Gastrocnemius medialis (tissue), 4 donors: ENCODE results near the gene CENPU. TPM values are rescaled to one million over a fixed set of nuclear protein-coding genes. Genes with fewer than 3 reads are reported as not detected.

Experiments
- ATAC-seq, 2 donors: fragments of 150-250 bp; one replicate each; pipeline ENCODE4 v1.9.1; 2016
- DNase-seq, 2 donors: peaks; one replicate each; pipeline ENCODE4 v3.0.0-alpha.2; 2019
- H3K27ac ChIP-seq, 4 donors: fragments of 200-600 bp; sonication (generic); 1 replicate in 1 of 4; 2 replicates in 3 of 4; pipeline ENCODE4 v1.5.1; 2016 to 2018; ENCODE audit warnings: mild to moderate bottlenecking in 2 of 4, moderate library complexity in 1 of 4
- H3K27me3 ChIP-seq, 3 donors: fragments of 200-600 bp; sonication (generic) in 2 of 3; 1 replicate in 1 of 3; 2 replicates in 2 of 3; pipeline versions ENCODE4 v1.5.1 to v1.6.0; 2016 to 2019; ENCODE audit warnings: mild to moderate bottlenecking in 1 of 3, moderate library complexity in 1 of 3
- H3K36me3 ChIP-seq, 2 donors: fragments of 200-600 bp; sonication (generic) in 1 of 2; one replicate each; pipeline ENCODE4 v1.5.1; 2017 to 2018
- H3K4me1 ChIP-seq, 2 donors: fragments of 200-600 bp; sonication (generic) in 1 of 2; one replicate each; pipeline ENCODE4 v1.5.1; 2016 to 2017; ENCODE audit warnings: mild to moderate bottlenecking in 2 of 2
- H3K4me3 ChIP-seq, 4 donors: fragments of 200-600 bp; sonication (generic) in 3 of 4; 1 replicate in 1 of 4; 2 replicates in 3 of 4; pipeline ENCODE4 v1.5.1; 2016 to 2019; ENCODE audit warnings: mild to moderate bottlenecking in 2 of 4
- H3K9me3 ChIP-seq, 3 donors: fragments of 200-600 bp; sonication (generic) in 2 of 3; 1 replicate in 1 of 3; 2 replicates in 2 of 3; pipeline ENCODE4 v1.5.1; 2016 to 2019
- CTCF ChIP-seq, 5 experiments: fragments of 450-650 bp in 3 of 5; fragments of 200-600 bp in 2 of 5; sonication (generic) in 2 of 5; IDR thresholded peaks in 4 of 5; conservative IDR thresholded peaks in 1 of 5; 1 replicate in 4 of 5; 2 replicates in 1 of 5; pipeline ENCODE4 v1.5.1; 2016 to 2019; ENCODE audit warnings: antibody characterized with exemption in 5 of 5, mild to moderate bottlenecking in 3 of 5, moderate library complexity in 3 of 5
- POLR2A ChIP-seq, 2 donors: fragments of 450-650 bp; IDR thresholded peaks; one replicate each; pipeline ENCODE4 v1.6.1; 2017; ENCODE audit warnings: antibody characterized with exemption in 2 of 2, mild to moderate bottlenecking in 2 of 2, moderate library complexity in 2 of 2
- in situ Hi-C, 4 donors: fragments of 200-750 bp; cut with MboI; loops; one replicate each; pipeline versions ENCODE4 v1.15.0 to v1.8.0; 2017; ENCODE audit warnings: low sequenced_read_pairs in 4 of 4
- intact Hi-C: fragments of 100-400 bp; cut with DNase I; formaldehyde crosslinking; loops from one replicate; pipeline ENCODE4 v1.15.1; 2023; ENCODE audit warnings: low total_unique reads
- total RNA-seq, 4 donors: library from RNA; depleted of rRNA; stranded (reverse); fragments of >200 nt; gene quantifications; one replicate each; pipeline versions ENCODE4 v1.1.0 to v1.2.3, GENCODE V29; 2016

CENPU gene
- total RNA-seq, 4 donors from 2014 or later, result 0.75 to 2.7 (median 2.2) TPM; not detected in 1

DNA sequence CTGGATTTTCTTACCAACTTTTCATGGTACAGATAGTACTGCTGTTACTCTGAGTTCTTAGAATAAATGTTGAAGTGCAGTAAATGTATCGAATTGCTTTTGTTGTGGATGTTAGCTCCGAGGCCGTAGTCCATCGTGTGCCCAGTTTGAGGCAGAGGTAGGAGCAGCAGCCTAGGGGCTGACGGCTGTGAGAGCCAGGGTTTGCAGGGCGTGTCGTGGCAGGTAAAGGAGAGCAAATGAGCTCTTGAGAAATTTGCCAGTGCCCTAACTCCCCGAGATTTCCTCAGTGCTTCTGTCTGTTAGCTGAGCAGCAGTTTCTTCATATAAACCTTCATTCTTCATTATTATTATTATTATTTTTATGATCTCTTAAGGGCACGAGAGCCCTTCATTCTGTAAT, 62.8 kb downstream of the CENPU start:
- H3K27ac ChIP-seq, result no peak overlapping the region
- intact Hi-C loops (no loop called here), in situ Hi-C loops (no loop called here)
- no peak for TF ChIP-seq POLR2A (IDR thresholded peaks at IDR 0.05)
- no peak for TF ChIP-seq CTCF (IDR thresholded peaks at IDR 0.05 in 4 of 5, conservative IDR thresholded peaks at IDR 0.05 in 1 of 5)
- no peak for DNase-seq
- H3K27me3 ChIP-seq, result no peaks in the 10 kb centered on the region
- ATAC-seq, result no peak
- no peak overlapping the region for H3K4me3 ChIP-seq
- H3K9me3 ChIP-seq, result no peaks in the 10 kb centered on the region
- H3K4me1 ChIP-seq, result no peaks in the 10 kb centered on the region
- H3K36me3 ChIP-seq, result peaks cover 0 to 25% of the 10 kb centered on the region in 2 donors

DNA sequence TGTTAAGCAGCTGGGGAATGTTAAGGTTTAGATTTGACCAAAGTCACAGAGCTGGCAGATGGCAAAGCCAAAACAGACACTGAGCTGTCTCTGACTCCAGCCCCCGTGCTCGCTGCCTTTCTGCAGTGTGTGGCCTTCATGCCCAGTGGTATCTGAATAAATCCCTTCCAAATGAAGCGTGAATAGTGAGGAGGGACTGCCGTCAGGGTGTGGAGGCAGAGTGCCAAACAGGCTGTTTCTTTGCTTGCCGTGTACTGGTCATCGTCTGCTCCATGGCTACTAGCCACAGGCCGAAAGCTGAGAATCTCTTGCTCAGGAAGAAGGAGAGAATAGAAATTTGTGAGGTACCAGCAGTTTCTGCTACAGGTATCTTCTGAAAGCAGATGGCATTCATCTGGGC, 64.6 kb downstream of the CENPU start:
- Histone ChIP-seq H3K4me3 (no peak overlapping the region), H3K36me3 (peaks cover 0 to 28% of the 10 kb centered on the region in 2 donors), H3K9me3 (no peaks in the 10 kb centered on the region), H3K27ac (no peak overlapping the region), H3K27me3 (no peaks in the 10 kb centered on the region), H3K4me1 (no peaks in the 10 kb centered on the region)
- in situ Hi-C loops (no loop called here), intact Hi-C loops (no loop called here)
- ATAC-seq (no peak), DNase-seq (no peak)
- no peak for TF ChIP-seq CTCF (IDR thresholded peaks at IDR 0.05 in 4 of 5, conservative IDR thresholded peaks at IDR 0.05 in 1 of 5)
- no peak for TF ChIP-seq POLR2A (IDR thresholded peaks at IDR 0.05)

DNA sequence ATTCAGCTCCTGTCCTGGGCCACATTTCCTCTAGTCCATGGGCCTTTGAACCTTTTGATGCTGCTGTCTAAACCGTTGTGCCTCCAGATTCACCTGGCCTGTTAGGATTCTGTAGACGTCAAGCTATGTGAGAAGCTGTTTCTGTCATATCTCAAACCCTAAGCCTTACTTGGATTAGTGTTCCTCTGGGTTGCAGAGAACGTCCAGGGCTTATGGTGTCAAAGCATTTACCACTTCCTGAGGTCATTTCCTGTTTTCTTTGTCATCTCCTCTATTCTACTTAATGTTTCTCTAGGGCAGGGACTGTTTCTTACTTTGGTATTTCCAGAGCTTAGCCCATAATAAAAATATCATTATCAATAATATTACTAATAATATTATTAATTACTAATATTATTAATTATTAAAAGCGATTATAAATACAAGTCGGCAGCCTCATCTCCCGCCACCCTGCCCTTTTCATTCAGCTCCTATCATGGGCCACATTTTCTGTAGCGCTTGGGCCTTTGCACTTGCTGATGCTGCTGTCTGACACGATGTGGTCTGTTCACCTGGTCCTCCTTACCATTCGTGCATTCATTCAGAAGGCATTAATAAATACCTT, 65.3 kb downstream of the CENPU start:
- Histone ChIP-seq H3K9me3 (no peaks in the 10 kb centered on the region), H3K27me3 (no peaks in the 10 kb centered on the region), H3K36me3 (peaks cover 0 to 28% of the 10 kb centered on the region in 2 donors), H3K27ac (no peak overlapping the region), H3K4me3 (no peak overlapping the region), H3K4me1 (no peaks in the 10 kb centered on the region)
- no peak for ATAC-seq
- DNase-seq, result no peak
- TF ChIP-seq CTCF (IDR thresholded peaks at IDR 0.05 in 4 of 5, conservative IDR thresholded peaks at IDR 0.05 in 1 of 5) (no peak), POLR2A (IDR thresholded peaks at IDR 0.05) (no peak)
- intact Hi-C loops, result no loop called here
- in situ Hi-C loops, result no loop called here

- Histone ChIP-seq H3K4me3 (no peak overlapping the region), H3K36me3 (peaks cover 0 to 28% of the 10 kb centered on the region in 2 donors), H3K27ac (no peak overlapping the region), H3K27me3 (no peaks in the 10 kb centered on the region), H3K4me1 (no peaks in the 10 kb centered on the region), H3K9me3 (no peaks in the 10 kb centered on the region)
- DNase-seq, result no peak
- ATAC-seq, result no peak
- TF ChIP-seq POLR2A (IDR thresholded peaks at IDR 0.05) (no peak), CTCF (IDR thresholded peaks at IDR 0.05 in 4 of 5, conservative IDR thresholded peaks at IDR 0.05 in 1 of 5) (no peak)
- intact Hi-C loops, result no loop called here
- in situ Hi-C loops, result no loop called here
These were observed 65.8 kb downstream of the CENPU start for GRCh38 chr4:184668096-184668495.

DNA sequence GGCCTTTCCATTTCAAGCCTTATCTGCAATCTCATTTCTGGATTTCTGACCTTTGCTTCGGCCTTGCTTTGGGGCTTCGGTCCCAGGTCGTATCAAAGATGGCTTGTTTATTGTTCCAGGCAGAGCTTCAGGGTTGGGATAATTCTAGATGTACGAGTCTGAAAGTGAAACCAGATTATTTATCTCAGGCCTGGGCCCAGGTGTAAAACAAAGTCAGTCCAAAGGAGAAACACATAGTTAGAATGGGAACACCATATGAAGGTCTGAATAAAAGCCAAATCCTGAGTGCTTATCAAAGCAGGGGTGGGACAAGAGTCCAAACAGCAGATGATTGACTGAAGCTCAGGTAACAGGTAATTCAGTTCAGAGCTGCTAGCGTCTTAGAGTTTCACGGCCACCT, 67.2 kb downstream of the CENPU start:
- in situ Hi-C loops (no loop called here), intact Hi-C loops (no loop called here)
- TF ChIP-seq POLR2A (IDR thresholded peaks at IDR 0.05) (no peak), CTCF (IDR thresholded peaks at IDR 0.05 in 4 of 5, conservative IDR thresholded peaks at IDR 0.05 in 1 of 5) (no peak)
- Histone ChIP-seq H3K36me3 (peaks cover 0 to 19% of the 10 kb centered on the region in 2 donors), H3K4me1 (no peaks in the 10 kb centered on the region), H3K27ac (no peak overlapping the region), H3K9me3 (no peaks in the 10 kb centered on the region), H3K27me3 (no peaks in the 10 kb centered on the region), H3K4me3 (no peak overlapping the region)
- ATAC-seq (no peak), DNase-seq (no peak)
